Renal cortex interstitium (tissue), 11 donors: ENCODE results near the gene ARID2. TPM values are rescaled to one million over a fixed set of nuclear protein-coding genes. Genes with fewer than 3 reads are reported as not detected.

ENCODE experiments used
- DNase-seq, 11 donors: peaks; one replicate each; pipeline ENCODE4 v3.0.0-alpha.2; 2013; ENCODE audit warnings: low read depth in 9 of 11, low spot score in 4 of 11; ENCODE audit errors: extremely low read depth in 1 of 11
- polyA plus RNA-seq, 3 donors: library from polyadenylated mRNA; unstranded; fragments of 120-200 nt; gene quantifications; one replicate each; pipeline ENCODE4 v1.2.1, GENCODE V29; 2013; ENCODE audit not compliant: insufficient read length in 3 of 3

ARID2 gene
- polyA plus RNA-seq, 3 donors, result 38.4 to 42.2 (median 39.0) TPM

DNA sequence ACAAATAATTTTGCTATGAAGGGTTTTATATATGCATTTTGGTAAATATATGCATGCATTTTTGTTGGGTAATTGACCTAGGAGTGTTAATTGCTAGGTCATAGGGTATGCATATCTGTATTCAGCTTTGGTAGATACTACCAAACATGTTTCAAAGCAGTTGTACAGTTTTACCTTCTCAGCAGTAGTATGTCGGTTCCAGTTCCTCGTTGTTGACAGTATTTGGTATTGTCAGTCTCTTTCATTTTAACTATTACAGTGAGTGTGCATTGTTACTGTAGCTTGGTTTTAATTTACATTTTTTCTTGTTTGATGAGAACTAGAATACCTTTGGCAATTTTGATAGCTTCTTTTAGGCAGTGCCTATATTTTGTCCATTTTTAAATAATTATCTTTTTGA is 98.9 kb downstream of the ARID2 start:
- no peak for DNase-seq

DNA sequence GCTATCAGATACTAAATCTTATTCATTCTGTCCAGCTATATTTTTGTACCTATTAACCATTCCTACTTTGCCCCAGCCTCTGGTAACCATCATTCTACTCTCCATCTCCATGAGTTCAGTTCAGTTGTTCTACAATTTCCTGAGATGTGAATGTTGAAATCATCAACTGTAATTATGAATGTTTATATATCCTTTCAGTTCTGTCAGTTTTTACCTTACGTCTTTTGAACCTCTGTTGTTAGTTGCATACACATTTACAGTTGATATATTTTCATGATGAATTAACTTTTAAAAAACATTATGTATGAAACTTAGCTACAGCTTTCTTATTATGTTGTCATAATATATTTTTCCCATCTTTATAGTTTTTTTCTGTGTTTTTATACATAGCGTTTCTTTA is 102.1 kb downstream of the ARID2 start:
- no peak for DNase-seq

DNA sequence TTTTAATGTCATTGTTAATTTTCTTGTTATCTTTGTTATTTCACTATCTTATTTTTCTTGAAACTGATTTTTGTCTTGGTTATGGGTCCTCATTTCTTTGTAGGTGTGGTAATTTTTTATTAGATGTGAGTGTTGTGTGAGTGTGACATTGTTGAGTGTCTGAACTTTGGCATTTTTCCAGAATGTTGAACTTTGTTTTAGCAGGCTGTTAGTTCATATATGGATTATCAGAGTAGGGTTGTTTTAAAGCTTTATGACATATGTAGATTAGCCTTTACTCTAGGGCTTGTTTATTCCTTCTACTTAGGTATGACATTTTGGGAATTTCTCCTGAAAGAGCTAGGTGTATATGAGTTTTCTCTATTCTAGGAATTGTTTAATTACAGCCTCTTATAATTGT is 103.9 kb downstream of the ARID2 start:
- DNase-seq, result no peak

DNA sequence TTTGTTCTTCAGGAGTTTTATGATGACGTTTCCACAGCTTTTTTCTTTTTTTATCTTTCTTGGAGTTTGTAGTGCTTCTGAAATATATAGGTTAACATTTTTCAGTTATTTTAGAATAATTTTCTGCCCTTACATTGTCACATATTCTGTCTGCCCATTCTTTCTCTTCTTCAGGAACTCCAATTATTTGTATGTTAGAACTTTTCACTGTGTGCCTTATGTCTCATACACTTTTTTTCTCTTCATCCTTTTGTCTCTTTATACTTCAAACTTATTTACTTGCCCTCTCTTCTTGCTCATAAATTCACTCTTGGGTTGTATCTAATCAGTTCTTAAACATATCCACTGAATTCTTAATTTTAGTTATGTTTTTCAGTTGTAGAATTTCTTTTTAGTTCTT is 105.3 kb downstream of the ARID2 start:
- no peak for DNase-seq

DNA sequence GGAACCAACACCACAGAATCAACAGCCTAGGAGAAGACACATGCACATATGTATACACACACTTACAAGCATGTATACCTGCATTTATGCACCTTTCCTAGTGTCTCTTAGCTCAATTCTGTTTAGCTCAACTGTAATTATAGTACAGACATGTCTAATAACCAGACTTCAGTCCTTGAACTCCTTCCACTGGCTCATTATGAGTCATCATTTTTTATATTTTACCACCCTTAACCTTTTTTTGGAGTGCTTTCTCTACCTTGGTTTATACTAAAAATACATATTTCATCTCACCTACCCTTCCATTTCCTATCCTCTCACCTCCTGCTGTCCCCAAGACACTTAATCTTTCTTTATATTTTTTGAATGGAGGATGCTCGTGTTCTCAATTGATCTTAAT is 110.4 kb downstream of the ARID2 start:
- DNase-seq, result no peak

DNA sequence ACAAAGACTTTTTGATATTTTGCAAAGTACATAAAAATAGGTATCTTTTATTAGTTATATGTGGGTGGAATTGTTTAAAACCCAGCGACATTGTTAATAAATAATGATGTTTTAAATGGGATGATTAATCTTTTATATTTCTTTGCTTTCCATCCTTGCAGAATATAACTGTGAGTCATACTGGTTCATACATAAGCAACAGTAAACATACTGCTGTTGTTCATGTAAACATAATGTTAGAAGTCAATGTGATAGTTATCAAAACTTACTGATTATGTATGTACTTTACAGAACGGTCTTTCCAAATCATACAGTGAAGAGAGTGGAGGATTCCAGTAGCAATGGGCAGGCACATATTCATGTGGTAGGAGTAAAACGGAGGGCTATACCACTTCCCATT is 119.8 kb downstream of the ARID2 start:
- DNase-seq, result no peak

DNA sequence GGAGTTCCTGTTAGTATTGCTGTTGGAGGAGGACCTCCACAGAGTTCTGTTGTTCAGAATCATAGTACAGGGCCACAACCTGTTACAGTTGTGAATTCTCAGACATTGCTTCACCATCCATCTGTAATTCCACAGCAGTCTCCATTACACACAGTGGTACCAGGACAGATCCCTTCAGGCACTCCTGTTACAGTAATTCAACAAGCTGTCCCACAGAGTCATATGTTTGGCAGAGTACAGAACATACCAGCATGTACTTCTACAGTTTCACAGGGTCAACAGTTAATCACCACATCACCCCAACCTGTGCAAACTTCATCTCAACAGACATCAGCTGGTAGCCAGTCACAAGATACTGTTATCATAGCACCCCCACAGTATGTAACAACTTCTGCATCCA is 120.8 kb downstream of the ARID2 start:
- no peak for DNase-seq

DNA sequence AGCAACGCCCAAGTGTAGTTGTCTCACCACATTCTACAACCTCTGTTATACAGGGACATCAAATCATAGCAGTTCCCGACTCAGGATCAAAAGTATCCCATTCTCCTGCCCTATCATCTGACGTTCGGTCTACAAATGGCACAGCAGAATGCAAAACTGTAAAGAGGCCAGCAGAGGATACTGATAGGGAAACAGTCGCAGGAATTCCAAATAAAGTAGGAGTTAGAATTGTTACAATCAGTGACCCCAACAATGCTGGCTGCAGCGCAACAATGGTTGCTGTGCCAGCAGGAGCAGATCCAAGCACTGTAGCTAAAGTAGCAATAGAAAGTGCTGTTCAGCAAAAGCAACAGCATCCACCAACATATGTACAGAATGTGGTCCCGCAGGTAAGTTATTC is 123.0 kb downstream of the ARID2 start:
- no peak for DNase-seq

DNA sequence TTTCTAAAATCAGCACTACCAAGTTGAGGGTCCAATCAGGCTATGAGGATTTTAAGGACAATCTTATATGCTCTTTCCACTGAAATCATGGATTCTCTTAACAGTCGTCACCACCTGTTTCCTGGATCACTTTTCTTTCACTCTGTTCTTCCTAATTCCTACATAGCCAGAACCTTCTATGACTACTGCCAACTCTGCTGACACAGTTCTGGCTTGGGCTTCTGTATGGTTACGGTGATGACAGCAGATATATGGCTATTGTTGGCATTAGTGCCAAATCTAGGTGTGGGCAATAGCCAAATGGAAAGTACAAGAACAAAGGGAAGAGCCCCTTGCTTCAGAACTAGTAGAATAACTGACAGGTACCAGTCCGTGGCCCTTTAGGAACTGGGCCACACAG is 124.0 kb downstream of the ARID2 start:
- no peak for DNase-seq

DNA sequence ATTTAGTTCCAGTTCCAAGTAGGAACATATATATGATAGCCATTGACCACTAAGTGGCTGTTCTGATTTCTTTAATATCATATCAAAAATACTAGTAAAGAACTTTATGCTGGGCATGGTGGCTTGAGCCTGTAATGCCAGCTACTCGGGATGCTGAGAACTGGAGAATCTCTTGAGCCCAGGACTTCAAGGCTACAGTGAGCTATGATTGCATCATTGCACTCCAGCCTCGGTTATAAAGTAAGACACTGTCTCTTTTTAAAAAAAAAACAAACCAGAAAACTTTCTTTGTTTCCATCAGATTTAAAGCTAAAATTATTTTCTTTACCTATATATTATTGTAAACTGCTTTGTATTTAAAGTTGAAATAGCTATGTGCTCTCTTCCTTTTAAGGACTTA is 133.8 kb downstream of the ARID2 start:
- DNase-seq, result no peak

DNA sequence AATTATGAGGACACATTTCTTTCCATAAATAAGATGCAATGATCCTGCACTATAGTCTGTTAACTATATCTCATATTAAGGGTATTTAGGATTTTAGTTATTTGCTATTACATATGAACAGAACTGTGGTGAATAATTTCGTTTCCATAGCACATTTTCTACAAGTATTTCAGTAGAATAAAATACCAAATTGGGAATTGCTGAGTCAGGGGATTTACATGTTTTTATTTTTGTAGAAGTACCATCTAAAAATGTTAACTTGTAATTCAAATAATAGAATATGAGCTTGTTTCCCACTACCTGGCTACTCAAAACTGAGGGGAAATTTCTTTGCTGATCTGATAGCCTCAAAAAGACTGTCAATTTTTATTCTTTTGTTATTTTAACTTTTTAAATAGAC is 136.8 kb downstream of the ARID2 start:
- DNase-seq, result no peak

DNA sequence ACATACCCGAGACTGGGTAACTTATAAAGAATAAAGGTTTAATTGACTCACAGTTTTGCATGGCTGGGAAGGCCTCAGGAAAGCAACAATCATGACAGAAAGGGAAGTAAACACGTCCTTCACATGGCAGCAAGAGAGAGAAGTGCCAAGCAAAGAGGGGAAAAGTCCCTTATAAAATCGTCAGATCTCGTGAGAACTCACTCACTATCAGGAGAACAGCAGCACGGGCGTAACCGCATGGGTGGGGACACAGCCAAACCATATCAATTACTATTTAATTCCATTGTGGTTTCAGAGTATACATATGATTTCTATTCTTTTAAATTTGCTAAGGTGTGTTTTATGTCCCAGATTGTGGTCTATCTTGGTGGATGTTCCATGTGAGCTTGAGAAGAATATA is 142.9 kb downstream of the ARID2 start:
- DNase-seq, result no peak

DNA sequence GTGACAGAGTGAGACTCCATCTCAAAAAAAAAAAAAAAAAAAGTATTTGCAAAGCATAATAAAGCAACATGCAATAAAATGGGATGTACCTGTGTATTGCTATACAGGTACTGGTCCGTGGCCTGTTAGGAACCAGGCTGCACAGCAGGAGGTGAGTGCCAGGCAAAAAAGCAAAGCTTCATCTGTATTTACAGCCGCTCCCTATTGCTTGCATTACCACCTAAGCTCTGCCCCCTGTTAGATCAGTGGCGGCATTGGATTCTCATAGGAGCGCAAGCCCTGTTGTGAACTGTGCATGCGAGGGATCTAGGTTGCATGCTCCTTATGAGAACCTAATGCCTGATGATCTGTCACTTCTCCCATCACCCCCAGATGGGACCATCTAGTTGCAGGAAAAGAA is 147.6 kb downstream of the ARID2 start:
- no peak for DNase-seq

DNA sequence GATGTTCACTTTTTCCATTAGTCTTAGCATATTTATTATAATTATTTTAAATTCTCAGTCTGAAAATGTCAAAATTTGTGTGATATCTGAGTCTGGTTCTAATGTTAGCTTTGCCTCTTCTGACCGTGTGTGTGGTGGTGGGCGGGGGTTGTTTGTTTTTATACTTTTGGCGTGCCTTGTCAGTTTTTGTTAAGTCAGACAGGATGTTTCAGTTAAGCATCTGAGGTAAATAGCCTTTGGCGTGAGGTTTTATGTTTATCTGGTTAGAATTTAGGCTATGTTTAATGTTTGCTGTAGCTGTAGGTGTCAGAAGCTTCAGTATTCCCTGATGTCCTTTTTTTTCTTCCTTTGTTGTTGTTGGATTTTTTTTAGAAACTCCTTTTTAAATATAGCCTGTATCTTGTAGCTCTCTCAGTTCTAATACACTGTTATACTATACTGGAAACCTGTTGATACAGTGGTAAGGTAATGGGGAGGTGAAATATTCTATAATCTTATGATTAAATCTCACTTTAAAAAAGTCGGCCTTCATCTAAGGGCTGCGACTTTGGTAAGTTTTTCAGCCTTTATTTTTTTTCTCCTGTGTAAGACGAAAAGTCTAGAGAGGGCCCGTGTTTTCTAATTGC is 149.2 kb downstream of the ARID2 start:
- DNase-seq, result no peak

DNA sequence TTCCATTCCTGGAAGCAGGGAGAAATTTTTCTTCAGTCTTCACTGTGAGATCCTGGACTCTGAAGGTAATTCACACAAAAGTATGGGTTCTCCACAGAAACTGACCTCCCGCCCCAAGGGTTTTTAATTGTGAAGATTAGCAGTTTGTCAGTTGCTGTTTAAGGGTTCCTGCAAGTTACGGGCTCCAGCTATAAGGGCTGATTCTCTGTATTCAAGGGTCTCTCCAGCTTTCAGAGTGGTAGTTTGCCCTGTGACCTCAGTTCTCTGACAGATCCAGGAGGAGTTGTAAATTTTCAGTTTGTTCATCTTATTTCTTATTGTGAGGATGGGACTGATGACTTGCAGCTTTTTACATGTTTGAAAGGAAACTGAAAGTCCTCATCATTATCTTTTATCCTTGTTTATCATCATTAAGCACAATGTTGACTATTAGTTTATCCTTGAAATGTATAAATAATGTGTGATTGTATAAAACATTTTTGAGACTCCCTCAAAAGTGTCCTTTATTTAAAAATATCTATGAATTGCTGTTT is 149.9 kb downstream of the ARID2 start:
- no peak for DNase-seq

DNA sequence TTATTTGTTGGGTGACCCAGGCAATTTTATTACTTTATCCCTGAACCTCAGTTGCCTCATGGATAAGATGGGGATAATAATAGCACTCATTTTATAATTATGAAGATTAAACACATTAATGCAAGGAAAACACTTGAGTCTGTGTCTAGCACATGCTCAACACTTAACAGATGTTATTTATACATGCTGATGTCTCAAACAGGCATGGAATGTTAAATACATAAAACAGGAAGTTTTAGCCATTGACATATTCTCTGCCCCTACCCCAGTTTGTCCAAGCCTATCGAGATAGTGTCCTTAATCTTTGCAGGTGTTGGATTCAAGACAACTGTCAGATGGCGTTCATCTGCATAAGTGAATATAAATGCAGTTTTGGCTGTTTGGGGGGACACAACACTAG is 151.0 kb downstream of the ARID2 start:
- no peak for DNase-seq

DNA sequence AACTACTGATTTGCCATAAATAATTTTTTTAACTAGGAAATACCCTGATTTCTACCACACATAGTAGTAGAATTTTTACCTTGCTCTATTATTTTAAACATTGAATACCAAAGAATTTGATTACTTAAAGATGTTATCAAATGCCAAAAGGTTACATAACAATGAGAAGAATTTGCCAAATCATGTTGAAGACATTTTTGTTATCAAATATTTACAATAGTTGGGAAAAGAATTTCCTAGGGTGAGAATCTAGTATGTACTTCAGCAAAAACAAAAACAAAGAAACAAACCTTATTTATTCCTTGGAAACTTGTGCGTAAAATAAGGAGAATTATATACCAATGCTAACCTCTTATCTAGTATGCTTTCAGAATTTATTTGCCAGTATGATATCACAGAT is 153.7 kb downstream of the ARID2 start:
- DNase-seq, result no peak

DNA sequence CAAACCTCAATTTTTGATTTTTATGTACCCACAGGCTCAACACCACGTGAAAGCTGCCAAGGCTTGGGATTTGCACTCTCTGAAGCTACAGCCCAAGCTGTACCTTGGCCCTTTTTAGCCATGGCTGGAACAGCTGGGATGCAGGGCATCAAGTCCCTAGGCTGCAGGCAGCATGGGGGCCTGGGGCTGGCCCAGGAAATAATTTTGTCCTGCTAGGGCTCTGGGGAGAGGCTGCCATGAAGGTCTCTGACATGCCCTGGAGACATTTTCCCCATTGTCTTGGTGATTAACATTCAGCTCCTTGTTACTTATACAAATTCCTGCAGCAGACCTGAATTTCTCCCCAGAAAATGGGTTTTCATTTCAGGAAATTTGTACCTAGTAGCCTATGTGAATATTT is 157.2 kb downstream of the ARID2 start:
- no peak for DNase-seq

DNA sequence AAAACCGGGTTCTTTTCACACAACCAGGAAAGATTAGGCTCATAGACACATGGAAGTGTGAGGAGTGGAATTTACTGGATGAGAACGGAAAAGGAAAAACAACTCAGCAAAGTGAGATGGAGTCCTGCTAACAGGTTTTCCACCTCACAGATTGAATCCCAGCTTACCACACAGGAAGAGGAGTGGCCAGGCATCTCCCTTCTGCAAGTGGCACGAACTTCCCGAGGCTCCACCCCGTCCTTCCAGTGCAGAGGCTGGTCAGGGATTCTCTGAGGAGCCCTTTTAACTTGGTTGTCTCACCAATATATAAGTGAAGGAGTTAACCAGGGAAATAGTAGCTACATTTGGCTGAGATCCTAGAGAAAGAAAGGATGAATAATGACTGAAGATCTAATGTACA is 158.0 kb downstream of the ARID2 start:
- DNase-seq, result no peak

DNA sequence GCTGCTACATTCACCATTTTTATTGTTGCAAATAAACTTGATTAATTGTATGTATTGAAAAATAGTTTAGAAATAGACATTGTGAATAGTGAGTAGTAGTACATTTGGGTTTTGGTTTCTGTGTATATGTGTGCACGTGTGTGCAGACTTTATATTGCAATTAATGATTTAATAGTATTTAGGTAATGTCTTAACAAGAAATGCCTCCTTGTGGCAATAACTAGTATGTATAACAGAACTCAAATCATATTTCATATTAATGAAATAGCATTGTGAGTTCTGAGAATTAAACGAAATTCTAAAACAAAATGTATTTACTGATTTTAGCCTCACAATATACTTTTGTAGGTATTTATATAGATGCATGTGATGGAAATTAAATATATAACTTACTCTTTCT is 160.8 kb downstream of the ARID2 start:
- DNase-seq, result no peak

DNA sequence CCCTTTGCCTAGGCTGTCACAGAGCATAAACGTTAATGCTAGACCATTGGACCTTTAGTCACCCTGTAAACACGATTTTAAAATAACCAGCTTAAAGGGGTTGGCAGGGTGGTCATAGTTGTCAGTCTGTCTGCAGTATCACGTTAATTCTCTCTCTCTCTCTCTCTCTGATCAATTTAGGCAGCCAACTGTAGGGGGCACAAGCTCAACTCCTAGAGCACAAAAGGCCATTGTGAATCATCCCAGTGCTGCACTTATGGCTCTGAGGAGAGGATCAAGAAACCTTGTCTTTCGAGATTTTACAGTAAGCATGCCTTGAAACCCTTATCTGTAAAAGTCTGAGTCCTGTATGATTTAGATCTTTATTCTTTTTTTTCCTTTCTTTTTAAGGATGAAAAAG is 163.7 kb downstream of the ARID2 start:
- DNase-seq, result no peak

DNA sequence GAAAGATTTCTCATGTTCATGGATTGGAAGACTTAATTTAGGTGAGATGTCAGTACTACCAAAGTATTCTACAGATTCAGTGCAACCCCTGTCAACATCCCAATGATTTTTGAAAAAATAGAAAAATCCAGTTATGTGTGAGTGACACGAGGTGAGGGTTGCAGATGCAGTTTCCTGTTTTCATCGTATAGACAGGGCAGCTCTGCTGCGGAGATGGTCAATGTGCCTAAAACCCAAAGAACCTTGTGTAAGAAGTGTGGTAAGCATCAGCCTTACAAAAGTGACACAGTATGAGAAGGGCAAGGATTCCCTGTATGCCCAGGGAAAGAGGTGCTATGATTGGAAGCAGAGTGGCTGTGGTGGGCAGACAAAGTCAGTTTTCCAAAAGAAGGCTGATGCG is 166.5 kb downstream of the ARID2 start:
- no peak for DNase-seq
